ENCODE data around the gene C3orf22.

C3orf22 gene

DNA sequence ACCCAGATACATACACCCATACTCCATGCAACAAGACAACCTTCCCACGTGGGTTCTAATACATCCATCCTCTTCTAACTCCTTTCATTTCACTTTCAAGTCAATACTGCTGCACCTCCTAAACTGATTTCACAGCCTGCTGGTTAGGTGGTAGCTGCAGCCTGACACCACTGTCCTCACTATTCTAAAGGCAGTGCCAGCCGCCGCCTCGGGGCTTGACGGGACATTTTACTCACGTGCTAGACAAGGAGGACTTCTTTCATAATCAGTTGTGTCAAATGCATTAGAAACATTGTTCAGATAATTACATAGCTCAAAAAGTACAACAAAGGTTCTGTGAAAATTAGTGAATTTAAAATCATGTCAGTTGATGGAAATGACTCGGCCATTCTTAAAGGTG, 47.4 kb downstream of the C3orf22 start:
- no peak for DNase-seq

DNA sequence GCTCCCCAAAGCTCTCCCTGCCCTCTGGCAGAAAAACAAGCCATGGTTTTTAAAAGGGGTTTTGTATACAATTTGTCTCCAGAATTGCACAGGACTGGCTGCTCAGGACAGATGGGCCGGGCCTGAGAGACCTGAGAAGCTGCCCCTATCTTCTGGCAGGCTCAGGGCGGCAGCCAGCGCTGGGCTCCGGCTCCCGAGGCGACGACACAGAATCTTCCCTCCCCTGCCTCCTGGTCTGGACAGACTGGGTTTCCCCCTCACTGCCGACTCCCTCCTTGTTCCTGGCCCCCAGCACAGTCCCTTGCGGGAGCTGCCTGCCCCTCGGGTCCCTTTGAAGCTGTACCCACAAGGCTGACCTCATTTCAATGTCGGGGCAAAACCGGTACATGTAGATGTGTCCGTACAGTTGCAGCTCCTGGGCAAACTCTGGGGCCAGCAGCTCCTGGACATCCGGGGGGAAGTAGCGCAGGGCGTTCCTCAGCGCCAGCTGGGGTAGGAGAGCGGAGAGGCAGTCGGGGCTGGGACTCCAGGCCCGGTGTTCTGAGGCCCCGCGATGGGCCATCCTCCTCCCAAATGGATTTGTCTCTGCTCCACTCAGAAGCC, 48.3 kb downstream of the C3orf22 start:
- no peak for DNase-seq

DNA sequence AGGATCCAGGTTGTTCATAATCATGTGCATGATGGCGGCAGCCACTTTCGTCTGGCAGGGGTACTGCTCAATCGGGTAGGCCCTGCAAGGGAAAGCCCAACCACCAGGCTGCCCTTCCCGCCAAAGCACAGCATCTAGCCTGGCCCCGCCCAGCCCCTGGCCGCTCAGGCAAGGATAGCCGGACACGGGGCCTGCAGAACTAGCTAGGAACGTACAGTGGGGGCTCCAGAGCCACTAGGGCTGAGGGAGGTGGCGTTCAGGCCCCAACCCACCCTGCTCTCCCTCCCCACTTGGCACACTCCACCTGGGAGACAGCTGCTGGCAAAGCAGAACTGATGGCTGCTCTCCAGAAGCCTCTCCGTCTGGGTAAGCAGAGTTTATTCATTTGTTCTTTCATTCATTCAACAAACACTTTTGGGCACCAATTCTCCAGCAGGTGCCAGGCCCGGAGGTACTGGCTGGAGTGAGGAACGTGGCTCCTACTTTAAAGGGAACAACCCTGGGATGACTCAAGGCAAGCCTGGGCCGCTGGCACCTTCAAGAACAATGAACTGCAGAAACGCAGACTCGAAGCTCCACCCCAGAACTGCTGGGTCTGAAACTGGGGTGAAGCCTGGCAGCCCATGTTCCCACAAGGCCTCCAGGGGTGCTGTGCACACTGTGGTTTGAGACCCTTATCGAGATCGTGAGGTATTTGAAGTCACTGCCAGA, 49.0 kb downstream of the C3orf22 start:
- DNase-seq: no peak

DNA sequence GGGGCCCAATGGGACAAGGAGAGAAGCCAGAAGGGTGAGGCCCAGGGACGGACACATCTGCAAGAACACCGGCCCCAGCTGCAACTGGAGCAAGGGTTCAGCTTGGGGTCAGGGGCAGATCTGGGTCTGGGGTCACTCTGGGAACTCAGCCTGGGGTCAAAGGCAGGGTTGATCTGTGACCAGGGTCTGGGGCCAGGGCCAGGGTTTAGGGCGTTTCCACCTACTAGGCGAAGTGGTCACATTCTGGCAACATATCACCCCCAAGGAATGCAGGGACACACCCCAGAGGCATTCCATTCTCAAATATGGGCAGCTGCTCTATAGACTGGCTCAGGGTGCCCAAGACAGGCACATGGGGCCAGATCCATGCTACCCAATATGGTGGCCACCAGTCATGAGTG, 50.2 kb downstream of the C3orf22 start:
- no peak for DNase-seq

DNA sequence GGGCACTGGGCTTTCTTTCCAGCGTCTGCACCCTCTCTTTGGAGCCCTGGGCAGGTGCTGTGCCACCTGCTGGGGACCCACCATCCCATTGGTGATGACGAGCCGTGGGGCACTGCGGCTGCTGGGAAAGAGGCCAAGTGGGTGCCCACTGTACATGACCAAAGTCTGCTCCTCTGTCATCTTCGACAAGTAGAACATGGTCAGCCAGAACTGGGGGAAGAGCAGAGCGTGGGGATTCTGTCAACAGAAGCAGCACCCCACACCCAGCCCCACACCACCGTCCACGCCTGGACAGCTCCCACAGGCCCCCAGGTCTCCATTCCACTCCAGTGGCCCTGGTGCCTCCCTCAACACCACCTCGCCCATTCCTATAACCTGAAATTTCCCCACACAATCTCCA, 50.8 kb downstream of the C3orf22 start:
- no peak for DNase-seq

DNA sequence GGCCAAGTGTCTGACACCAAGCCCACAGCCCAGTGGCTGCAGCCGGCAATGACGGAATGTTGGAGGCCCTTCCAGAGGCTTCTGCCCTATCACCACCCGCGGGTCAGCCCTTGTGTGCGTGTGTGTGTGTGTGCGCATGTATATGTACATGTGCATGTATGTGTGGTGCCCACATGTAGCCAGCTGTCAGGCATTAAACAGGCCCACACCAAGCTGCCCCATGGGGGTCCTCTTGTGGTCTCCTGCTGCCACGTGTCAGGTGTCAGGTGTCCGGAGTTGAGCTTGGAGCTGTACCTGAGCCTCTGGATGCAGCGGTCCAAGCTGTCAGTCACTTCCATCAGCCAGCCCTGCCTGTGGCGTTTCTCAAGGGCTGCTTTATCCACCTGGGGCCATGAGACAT, 55.0 kb downstream of the C3orf22 start:
- DNase-seq: no peak

DNA sequence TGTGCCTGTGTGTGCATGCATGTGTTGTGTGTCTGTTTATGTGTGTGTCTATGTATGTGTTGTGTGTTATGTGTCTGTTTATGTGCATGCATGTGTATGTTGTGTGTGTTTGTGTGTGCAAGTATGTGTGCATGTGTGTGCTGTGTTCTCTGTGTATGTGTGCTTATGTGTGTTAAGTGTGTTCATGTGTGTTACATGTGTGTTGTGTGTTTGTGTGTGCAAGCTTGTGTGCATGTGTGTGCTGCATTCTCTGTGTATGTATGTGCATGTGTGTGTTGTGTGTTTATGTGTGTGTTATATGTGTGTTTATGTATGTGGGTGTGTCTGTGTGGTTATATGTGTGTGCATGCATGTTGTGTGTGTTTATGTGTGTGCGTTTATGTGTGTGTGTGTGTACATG, 56.1 kb downstream of the C3orf22 start:
- no peak for DNase-seq

DNA sequence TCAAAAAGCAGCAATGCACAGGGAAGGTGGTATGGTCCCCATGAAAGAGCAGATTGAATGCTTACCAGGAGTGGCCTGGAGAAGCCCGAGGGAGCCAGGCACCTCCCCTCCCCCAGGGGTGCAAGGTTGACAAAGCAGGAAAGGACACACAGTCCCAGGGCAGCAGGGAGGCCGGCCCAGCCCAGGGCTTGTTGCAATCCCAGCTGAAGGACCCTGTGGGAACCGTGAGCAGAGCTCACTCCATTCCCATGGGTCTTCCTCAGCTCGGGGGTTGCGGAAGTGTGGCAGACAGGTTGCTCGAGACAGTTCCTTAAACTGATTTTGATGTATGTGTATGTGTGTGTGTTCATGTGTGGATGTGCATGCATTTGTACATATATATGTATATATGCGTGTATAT, 57.0 kb downstream of the C3orf22 start:
- no peak for DNase-seq

DNA sequence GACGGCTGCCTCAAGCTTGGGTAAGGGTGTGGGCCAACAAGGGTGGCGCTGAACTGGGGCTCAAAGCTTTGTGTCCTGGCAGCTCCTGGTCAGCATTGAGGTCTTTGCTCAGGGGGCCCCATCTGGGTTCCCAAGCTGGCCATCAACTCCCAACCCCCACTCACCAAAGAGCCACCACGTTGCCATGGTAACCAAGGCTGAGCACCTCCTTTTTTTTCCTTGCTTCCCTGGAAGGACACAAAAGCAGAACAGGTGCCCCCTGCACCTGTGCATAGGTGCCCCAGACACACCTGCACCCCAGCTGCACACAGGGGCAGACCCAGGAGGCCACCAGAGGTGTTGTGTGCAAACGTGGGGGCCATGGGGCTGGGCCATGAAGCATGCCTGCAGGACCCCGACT, 57.7 kb downstream of the C3orf22 start:
- no peak for DNase-seq

DNA sequence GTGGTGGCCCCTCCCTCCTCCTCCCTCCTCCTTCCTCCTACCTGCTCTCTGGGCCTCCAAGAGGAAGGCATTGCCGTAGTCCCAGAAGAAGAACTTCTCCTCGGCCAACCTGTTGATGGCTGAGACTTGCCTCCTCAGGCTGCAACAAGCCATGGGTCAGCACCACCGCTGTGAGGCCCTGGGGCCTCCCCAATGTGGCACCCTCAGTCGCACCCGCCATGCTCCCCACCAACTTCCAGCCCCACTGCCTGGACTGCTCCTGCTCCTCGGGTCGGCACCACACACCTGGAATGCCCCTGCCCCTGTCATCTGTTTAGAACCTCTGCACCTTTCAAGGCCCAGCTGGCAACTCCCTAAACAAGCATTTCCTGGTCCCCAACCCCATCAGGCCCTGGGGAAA, 58.7 kb downstream of the C3orf22 start:
- no peak for DNase-seq
